H4 (cell line): ENCODE data around the gene ZNF474. TPM values are rescaled to one million over a fixed set of nuclear protein-coding genes. Genes with fewer than 3 reads are reported as not detected.

Experiments
- DNase-seq: peaks from one replicate; pipeline ENCODE4 v3.0.0-alpha.2; 2015; ENCODE audit warnings: low spot score
- total RNA-seq: library from RNA; depleted of rRNA; stranded (reverse); fragments of >200 nt; shearing (Covaris generic); gene quantifications from 2 replicates; pipeline ENCODE4 v1.2.3, GENCODE V29; 2014; rRNA removed

Gene ZNF474
- total RNA-seq, 1 experiment from 2014 or later, result 0.06 TPM

DNA sequence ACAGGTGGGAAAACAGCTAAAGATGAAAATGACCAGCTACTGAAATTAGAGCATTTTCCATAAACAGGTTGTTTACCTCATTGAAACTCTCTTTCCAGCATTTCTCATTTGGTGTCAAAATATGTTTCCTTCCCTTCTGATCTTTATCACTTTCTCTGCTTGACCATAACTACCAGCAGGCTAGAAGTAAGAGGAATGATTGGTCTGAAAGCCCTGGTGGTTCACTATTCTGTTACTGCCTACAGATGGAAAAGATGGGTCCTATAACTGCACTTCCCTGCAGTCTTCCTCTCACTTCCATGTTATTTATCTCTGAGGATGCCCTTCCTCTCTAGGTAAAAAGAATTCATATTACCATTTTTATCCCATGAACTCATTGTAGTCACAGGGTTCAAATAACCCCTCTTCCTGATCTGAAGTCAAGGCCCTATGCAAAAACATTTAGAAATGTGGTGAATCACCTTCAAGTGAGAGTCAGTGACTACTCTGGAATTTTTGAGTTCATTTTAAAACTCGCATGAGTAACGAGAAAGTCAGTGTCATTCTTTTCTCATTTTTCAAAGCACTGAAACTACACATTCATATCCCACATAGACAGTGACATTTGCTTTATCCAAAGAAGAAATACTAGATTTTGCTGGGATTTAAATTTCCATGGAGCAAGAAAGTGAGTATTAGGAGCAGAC is 51.7 kb downstream of the ZNF474 start:
- peak; percentile 29 for DNase-seq

DNA sequence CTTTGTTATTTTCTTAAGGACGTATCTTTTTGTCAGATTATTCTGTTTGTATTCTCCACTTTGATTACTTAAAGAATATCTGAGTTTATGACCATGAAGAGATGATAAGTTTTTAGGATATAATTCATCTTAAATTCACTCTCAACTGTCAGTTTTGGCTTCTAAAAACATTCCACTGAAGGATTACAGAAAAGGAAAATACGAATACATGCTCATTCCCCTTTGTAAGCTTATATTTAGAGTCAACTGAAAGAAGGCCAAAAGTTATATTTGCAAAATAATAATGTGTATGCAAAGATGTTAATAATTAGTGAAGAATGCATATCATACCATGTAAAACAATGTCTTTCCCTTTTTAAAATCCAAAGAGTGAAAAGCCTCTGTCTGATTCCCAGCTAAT is 52.5 kb downstream of the ZNF474 start:
- DNase-seq, result no peak

DNA sequence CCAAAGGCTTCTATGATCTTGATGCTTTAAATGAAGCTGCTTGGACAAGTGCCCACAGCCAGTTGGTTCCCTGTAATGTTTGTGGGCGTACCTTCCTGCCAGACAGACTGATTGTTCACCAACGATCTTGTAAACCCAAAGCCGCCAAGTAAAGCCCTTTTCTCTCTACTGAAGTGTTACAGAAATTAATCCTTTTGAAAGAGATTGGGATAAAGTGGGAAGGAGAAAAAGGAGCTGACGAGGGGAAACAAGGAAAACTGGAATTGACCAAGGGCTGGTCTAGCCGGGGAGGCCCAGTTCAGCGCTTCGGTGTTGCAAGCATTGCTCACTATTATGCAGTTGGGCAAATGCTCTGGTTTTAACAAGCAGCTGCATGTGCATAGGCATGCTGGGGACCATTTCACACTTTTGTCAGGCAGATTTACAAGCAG is 53.2 kb downstream of the ZNF474 start:
- DNase-seq, result peak; percentile 88

DNA sequence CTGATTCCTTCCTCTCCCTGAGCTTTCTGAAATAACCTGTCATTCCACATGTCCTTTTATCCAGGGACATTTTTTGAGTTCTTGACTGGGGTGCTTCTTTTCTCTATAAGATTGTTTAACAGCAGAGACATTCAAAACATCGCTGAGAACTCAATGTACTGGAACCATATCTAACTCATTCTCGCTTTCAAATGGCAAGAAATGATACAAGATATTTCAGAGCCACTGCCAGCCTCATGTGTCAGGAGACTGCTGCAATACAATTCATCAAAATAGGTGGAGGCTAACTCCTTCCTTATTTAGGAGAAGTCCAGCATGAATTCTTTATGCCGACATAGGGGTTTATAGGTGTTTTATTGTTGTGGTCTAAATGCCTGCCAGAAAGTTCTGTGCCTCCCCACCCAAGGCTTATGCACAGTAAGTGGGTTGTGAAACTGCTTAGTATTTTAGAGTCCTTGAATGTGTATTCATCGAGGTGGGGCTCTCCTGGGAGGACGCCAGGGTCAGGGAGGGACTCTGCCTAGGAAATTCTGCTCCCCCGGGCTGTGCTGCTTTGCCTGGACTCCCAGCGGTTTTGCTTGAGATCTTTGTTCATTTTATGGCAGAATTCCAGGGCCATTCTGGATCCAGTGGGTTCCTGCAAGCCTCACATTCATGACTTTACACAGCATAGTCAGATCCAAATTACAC is 53.9 kb downstream of the ZNF474 start:
- DNase-seq, result peak; percentile 85

GRCh38 chr5:122183788-122184170 is 54.4 kb downstream of the ZNF474 start:
- no peak for DNase-seq

DNA sequence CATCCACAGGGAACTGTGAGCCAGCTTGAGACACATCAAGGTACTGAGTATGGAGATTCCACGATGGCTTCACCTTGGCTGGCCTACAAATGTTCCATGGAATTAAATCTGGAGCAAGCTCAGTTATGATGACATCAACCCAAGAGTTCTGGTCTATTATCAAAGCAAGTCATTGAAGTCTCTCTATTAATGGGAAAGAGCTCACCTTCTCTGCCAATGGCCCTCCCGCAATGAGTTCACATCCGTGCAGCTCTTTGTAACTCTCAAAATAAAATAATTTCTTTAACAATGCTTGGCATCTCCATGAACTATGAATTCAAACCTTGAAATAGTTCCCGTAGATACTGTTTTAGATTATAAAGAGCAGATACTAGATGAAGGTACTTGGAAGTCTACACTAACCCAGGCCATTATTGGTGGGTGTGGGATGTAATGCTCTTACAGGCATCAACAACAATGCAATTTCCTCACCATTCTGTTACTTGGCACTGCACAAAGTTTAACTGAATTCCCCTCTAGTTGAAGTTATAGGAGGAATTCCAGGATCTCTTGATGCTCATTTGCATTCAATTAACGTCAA is 55.4 kb downstream of the ZNF474 start:
- DNase-seq, result no peak

- DNase-seq, result no peak
Measured at GRCh38 chr5:122187426-122187825, 58.1 kb downstream of the ZNF474 start.

DNA sequence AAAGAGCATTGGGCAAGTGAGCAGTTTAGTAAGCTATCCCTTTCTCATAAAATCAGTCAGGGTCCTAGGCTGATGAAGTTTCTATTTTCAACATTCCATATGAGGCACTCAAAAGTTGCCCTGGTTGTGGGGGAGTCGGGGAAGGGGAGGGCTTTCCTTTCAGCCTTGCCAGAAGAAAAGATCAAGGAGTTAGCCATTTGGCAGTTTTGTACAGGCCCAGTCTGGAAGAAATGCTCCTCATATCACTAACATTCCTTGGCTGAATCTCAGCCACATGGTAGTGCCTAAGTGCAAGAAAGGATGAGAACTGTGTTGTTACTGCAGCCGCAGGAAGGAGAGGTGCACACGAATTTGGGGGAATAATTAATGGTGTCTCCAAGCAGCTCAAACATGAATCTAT is 60.8 kb downstream of the ZNF474 start:
- DNase-seq, result no peak

DNA sequence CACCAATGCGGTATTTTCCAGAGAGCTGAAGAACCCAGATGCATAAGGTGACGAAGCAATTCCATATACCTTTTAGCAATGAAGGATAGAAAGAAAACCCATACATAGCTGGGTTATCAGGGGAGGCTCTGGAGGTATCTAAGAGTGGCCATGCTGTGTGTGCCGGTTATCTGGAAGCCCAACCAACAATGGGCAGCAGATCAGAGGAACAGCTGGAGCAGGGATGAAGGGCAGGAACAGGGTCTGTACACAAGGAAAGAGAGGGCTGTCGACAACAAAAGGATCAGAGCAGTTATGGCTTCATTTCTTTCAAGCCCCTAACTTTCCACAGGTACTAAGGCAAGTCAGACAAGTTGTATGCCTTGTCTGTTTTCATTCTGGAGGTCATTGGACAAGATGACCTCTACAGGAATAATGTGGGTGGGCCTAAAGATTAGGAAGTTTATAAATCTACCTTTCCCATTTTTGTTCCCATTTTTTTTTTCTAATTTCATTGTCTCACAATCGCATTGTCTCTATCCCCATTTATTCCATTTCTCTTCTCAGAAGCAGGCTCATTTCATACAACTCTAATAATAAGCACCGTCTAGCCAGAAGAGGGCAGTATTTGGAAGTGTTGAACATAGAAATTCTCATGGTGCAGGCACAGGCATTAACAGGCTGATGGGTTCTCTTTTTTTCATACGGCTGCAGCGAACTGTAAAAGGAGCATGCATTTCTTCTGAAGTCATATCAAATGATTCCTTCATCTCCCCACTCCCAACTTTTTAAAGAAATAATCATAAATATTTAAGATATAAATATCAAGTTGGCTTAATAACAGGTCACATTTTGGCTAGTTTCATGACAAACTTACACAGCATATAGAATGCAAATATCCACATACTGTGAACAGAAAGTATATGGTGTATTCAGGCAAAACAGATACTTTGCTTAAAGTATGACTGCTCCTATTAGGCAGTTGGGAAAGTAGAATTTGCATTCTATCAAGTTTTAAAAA is 63.5 kb downstream of the ZNF474 start:
- peak; percentile 76 for DNase-seq

DNA sequence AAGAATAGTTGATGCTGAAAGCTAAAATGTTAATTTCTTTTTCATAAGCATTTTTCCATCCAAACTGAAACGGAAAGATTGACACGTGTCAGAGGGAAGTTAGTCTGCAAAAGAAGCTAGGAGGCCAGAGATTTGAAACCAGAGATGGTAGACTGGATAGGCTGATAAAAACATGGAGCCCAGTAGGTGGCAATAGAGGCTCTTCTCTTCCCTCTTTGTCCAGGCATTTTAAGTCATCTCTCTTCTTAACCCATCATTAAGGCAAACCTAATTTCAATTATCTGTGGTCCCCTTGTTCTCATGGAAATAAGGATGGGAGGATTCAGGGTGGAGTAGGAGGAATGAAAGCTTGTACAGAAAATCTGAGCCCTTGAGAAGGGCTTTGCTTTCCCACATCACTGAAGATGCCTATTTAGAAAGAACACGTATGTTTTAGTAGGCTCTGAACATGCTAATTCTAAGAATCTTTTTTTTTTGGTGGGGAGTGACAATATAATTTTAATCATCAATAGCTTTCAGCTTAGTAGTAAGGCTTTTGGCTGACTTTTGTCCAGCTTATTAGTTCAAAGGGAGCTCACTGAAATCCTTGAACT is 66.6 kb downstream of the ZNF474 start:
- DNase-seq, result peak; percentile 60

- DNase-seq, result no peak
Measured at GRCh38 chr5:122199146-122199545, 69.8 kb downstream of the ZNF474 start.

DNA sequence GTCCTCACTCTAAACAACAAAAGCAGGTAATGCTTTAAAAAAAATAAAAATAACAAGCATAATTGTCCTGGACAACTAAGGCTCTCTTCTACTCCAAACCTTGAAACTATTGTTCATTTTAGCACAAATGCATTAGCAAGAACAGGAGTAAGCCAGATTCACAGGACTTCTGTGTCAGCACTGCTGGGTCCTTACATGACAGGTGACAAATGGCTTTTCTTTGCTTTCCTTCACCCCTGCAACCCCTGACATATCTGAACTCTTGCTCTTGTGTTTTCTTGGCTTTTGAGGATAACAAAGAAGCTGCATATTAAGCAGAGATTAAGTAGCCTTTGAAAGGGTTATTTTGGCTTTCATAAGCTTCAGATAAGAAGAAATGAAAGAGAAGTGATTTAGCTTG is 71.1 kb downstream of the ZNF474 start:
- no peak for DNase-seq

DNA sequence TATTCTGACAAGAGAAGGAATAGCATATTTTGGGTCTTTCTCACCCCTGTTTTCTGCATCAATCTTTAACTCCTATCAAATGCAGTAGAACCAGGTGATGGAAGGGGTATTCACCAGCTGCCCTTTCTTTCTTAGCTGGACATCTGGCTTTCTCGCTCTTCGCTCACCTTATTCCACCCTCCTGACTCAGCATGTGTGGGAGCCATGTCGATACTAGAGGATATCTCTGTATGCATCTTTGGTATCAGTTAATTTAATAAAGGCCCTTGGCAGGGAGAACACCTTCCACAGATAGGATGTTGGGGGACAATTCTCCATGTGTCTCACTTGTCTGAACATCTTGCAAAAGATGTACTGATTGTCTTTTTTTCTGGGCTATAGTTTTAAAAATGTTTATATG is 71.5 kb downstream of the ZNF474 start:
- DNase-seq, result no peak

GRCh38 chr5:122201365-122201764 is 72.0 kb downstream of the ZNF474 start:
- no peak for DNase-seq

GRCh38 chr5:122202952-122203351 is 73.6 kb downstream of the ZNF474 start:
- DNase-seq, result peak; percentile 48

Other genes starting within 250 kb of the ZNF474 start
- gene SRFBP1, start 167.6 kb upstream of the ZNF474 start, total RNA-seq, result 11.9 and 20.9 TPM in 2 replicates
- 16.3 and 19.2 TPM in 2 replicates for gene LOX, start 51.3 kb upstream of the ZNF474 start, total RNA-seq
- 0.91 and 1.7 TPM in 2 replicates for gene SNCAIP, start 182.7 kb downstream of the ZNF474 start, total RNA-seq